ACC112 (cell line): ENCODE results near the gene RAB11A.

Source experiments
- H2AFZ ChIP-seq: fragments of 200-600 bp; sonication (generic); one replicate; pipeline ENCODE4 v1.6.0; 2017; ENCODE audit warnings: antibody characterized with exemption, low read length; ENCODE audit not compliant: unreplicated experiment
- H3K27ac ChIP-seq: fragments of 200-600 bp; sonication (generic); 2 replicates; pipeline ENCODE4 v1.5.1; 2014; ENCODE audit warnings: low read depth, mild to moderate bottlenecking, antibody characterized with exemption, low read length, moderate library complexity
- H3K27me3 ChIP-seq: fragments of 200-600 bp; sonication (generic); 2 replicates; pipeline ENCODE4 v1.6.1; 2014; ENCODE audit warnings: mild to moderate bottlenecking, antibody characterized with exemption, low read length, moderate library complexity, mixed read lengths; ENCODE audit not compliant: insufficient read depth
- H3K36me3 ChIP-seq: fragments of 200-600 bp; sonication (generic); 2 replicates; pipeline ENCODE4 v1.6.1; 2016; ENCODE audit warnings: mild to moderate bottlenecking, antibody characterized with exemption, low read length, moderate library complexity, mixed read lengths; ENCODE audit not compliant: insufficient read depth
- H3K4me1 ChIP-seq: fragments of 200-600 bp; sonication (generic); one replicate; pipeline ENCODE4 v1.6.1; 2016; ENCODE audit warnings: low read length, mixed read lengths; ENCODE audit not compliant: insufficient read depth, unreplicated experiment, control insufficient read depth
- H3K4me3 ChIP-seq: fragments of 200-600 bp; sonication (generic); 2 replicates; pipeline ENCODE4 v1.5.1; 2014; ENCODE audit warnings: mild to moderate bottlenecking, low read depth, low read length
- H3K79me2 ChIP-seq: fragments of 200-600 bp; sonication (generic); one replicate; pipeline ENCODE4 v1.6.0; 2016; ENCODE audit warnings: low read length; ENCODE audit not compliant: control insufficient read depth, unreplicated experiment, insufficient read depth

The RAB11A gene

DNA sequence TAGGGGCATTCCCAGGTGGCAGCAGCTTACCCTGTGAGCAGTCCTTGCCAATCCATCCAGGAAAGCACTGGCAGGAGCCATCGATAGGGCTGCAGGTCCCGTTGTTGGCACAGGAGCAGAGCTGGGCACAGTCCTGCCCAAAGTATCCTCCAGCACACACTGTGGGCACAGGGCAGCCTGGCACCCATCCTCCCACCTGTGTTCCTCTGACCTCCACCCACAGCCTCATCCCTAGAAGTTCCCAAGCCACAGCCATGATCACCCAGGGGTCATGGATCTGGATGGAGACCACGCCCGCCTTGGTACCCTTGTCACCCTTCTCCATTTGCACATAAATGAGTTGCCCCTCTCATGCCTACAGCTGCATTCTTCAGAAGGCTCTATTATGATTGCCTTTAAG is 48.6 kb downstream of the RAB11A start:
- H3K4me1 ChIP-seq, result peaks cover 36% of the 10 kb centered on the region
- H3K79me2 ChIP-seq, result no peaks in the 10 kb centered on the region
- H3K4me3 ChIP-seq, result no peak overlapping the region
- no peak overlapping the region for H2AFZ ChIP-seq
- no peaks in the 10 kb centered on the region for H3K36me3 ChIP-seq
- H3K27ac ChIP-seq, result no peak overlapping the region
- no peaks in the 10 kb centered on the region for H3K27me3 ChIP-seq

DNA sequence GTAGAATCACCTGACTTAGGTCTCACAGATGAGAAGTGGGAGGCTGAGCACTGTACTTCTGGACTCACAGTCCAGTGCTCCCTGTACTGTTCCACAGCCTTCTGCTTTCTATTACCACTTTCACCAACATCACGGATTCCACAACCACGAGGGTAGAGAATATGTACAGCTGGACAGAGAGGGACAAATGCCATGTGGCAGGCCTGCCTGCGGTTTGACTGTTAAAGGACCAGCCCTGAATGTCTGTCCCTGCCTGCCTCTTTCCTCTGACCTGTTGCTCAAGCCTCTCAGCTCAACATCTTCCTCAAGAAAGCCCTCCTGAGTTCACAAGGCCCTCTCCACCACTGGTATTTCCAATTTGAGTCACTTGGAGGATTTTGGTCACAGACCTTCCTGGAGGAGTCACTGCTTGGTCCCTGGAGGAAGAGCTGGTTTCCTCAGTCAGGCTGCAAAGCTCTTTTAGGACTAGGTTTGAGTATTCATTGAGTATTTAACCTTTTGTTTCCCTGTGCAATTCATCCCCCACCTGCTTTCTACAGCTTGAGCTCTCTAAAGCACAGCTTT is 49.1 kb downstream of the RAB11A start:
- H3K27me3 ChIP-seq, result no peaks in the 10 kb centered on the region
- no peaks in the 10 kb centered on the region for H3K36me3 ChIP-seq
- peaks cover 36% of the 10 kb centered on the region for H3K4me1 ChIP-seq
- H3K4me3 ChIP-seq, result no peak overlapping the region
- no peak overlapping the region for H3K27ac ChIP-seq
- no peak overlapping the region for H2AFZ ChIP-seq
- H3K79me2 ChIP-seq, result no peaks in the 10 kb centered on the region

DNA sequence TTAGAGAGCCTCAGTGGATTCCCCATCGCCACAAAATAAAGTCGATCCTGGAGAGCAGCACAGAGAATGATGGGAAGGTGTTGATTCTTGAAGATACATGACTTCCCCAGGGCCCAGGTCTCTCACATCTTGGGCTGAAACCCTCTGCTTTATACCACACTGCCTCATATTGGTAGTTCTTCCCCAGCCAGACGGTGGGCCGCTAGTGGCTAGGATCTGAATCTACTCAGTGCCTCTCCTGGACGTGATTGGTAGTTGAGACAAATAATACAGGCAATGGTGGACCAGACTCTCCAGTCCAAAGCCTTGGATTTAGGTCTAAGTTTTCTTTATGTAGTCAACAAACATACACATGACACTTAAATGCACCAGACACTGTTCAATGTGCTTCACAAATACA is 49.7 kb downstream of the RAB11A start:
- Histone ChIP-seq H3K27ac (no peak overlapping the region), H3K27me3 (no peaks in the 10 kb centered on the region), H3K4me1 (peaks cover 36% of the 10 kb centered on the region), H3K36me3 (no peaks in the 10 kb centered on the region), H2AFZ (no peak overlapping the region), H3K4me3 (no peak overlapping the region), H3K79me2 (no peaks in the 10 kb centered on the region)

DNA sequence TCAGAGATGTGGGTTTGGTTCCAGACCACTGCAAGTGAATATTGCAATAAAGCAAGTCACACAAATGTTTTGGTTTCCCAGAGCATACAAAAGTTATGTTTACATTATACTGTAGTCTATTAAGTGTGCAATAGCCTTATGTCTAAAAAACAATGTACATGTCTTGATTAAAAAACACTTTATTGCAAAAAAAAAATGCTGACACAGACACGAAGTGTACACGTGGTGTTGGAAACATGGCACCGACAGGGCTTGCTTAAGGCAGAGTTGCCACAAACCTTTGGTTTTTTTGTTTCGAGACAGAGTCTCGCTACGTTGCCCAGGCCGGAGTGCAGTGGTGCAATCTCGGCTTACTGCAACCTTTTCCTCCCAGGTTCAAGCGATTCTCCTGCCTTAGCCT is 50.1 kb downstream of the RAB11A start:
- Histone ChIP-seq H2AFZ (no peak overlapping the region), H3K27ac (no peak overlapping the region), H3K36me3 (no peaks in the 10 kb centered on the region), H3K4me3 (no peak overlapping the region), H3K27me3 (no peaks in the 10 kb centered on the region), H3K79me2 (no peaks in the 10 kb centered on the region), H3K4me1 (peaks cover 36% of the 10 kb centered on the region)

DNA sequence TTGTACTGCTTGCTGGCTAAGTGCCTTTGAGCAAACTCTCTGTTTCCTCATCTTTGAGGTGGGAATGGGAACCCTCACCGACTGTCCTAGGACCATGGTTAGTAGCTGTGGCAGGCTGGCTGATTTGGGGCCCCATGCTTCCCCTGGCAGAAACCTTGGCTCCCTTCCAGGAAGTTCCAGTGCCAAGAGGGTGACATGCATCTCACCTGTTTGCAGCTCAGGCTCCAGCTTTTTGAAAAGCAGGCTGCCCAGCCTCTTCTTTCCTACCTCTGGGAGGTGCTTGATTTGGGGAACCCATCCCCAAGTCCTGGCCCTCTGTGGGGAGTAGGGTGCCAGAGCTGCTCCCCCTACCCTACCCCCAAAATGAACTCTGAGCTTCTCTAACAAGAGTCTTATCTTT is 50.8 kb downstream of the RAB11A start:
- H3K4me1 ChIP-seq, result peaks cover 36% of the 10 kb centered on the region

DNA sequence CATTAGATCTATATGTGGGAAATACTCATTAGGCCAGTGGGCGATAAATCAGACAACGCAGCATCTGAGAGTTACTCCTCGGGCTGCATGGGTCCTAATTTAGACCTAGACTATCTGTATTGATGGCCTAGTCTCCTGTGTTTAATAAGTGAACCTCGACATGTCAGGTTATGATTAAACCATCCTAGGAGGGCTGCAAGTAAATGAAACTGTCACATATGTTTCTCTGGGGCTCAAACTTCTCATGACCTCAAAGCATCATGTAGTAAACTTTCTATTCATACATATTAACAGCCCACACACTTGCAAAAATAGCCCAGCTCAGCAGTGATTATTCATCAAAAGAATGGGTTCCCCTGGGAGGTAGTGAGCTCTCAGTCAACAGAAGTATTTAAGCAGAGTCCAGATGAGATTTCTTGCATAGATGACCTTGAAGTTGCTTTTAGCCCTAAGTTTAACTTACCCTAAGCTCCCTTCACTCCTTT is 51.6 kb downstream of the RAB11A start:
- Histone ChIP-seq H3K27ac (no peak overlapping the region), H3K27me3 (no peaks in the 10 kb centered on the region), H3K4me3 (no peak overlapping the region), H3K36me3 (no peaks in the 10 kb centered on the region), H3K79me2 (no peaks in the 10 kb centered on the region), H3K4me1 (peaks cover 36% of the 10 kb centered on the region), H2AFZ (no peak overlapping the region)

More for the DNA sequence above, 50.8 kb downstream of the RAB11A start:
- Histone ChIP-seq H2AFZ (no peak overlapping the region), H3K4me3 (no peak overlapping the region), H3K27me3 (no peaks in the 10 kb centered on the region), H3K27ac (no peak overlapping the region), H3K36me3 (no peaks in the 10 kb centered on the region), H3K79me2 (no peaks in the 10 kb centered on the region)

DNA sequence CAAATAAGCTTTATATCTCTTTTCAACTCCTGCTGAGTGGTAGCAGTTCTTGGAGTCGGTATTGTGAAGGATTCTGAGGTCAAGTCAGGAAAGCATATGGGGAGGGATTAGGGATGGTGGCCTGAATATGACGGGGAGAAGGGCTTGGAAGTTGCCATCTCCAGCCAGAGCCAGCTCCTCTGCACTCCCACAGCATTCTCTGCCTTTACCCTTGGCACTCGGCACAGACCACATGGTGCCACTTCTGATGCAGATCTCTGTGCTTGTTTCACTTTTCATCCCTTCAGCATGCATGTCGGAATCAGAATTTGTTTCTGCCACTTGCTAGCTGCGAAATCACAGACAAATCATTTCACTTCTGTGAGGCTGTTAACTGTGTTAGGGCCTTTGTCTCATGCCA is 52.5 kb downstream of the RAB11A start:
- Histone ChIP-seq H3K79me2 (no peaks in the 10 kb centered on the region), H3K4me1 (peaks cover 29% of the 10 kb centered on the region), H3K4me3 (no peak overlapping the region), H3K36me3 (no peaks in the 10 kb centered on the region), H3K27ac (no peak overlapping the region), H3K27me3 (no peaks in the 10 kb centered on the region), H2AFZ (no peak overlapping the region)

DNA sequence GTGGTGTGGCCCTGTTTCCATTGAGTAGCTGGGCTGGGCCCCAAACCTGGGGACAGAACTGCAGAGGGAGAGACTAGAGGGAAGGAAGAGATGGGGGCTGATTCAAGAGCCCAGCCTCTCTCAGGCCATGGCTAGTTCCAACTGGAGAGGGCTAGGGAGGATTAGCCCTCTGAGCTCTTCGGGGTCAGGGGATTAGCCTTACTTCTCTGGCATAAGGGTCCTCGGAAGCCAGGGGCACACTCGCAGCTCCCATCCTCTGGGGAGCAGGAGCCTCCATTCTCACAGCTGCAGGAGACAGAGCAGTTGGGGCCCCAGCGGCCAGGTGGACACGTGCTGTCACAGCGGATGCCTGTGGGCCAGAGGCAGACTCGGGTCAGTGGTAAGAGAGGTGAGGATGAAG is 53.3 kb downstream of the RAB11A start:
- peaks cover 20% of the 10 kb centered on the region for H3K4me1 ChIP-seq
- no peaks in the 10 kb centered on the region for H3K79me2 ChIP-seq
- no peaks in the 10 kb centered on the region for H3K27me3 ChIP-seq
- H3K36me3 ChIP-seq, result no peaks in the 10 kb centered on the region
- no peak overlapping the region for H2AFZ ChIP-seq
- H3K4me3 ChIP-seq, result no peak overlapping the region
- H3K27ac ChIP-seq, result no peak overlapping the region

DNA sequence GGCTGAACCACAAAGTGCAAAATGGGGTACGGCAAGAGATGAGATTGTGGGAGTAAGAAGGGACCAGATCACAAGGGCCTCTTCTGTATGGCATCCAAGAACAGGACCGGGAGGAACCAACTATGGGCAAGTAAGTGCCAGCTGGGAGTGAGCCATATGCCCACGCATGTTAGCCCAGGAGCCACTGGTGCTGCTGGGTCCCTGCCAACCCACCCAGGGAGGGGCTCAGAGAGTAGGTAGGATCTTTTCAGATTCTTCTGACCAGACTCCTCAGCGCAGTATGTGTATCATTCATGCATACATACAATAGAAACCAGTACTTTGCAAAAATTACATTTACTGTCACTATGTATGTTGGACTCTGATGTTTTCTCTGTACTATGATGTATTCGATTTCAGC is 54.0 kb downstream of the RAB11A start:
- peaks cover 17% of the 10 kb centered on the region for H3K4me1 ChIP-seq
- H3K4me3 ChIP-seq, result no peak overlapping the region
- H3K27me3 ChIP-seq, result no peaks in the 10 kb centered on the region
- no peaks in the 10 kb centered on the region for H3K36me3 ChIP-seq
- no peaks in the 10 kb centered on the region for H3K79me2 ChIP-seq
- no peak overlapping the region for H3K27ac ChIP-seq
- H2AFZ ChIP-seq, result no peak overlapping the region

DNA sequence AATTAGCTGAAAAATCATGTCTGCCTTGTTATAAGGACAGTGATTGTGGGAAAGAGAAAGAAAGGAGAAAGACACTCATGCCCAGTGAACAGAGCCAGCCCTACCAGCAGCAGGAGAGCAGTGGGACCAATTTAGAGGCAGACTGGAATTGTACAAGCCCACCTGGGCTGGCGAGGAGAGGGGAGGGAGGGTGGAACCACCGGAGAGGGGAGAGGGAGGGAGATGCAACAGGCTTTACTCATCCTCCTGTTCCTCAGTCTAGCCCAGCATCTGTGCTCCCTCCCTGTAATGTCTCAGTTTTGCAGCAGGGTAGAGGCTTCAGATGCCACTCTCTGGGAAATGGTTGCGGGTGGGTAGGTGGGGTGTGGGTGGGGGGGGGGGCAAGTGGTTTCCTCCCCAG is 54.7 kb downstream of the RAB11A start:
- no peak overlapping the region for H3K27ac ChIP-seq
- no peak overlapping the region for H2AFZ ChIP-seq
- H3K4me1 ChIP-seq, result peaks cover 15% of the 10 kb centered on the region

DNA sequence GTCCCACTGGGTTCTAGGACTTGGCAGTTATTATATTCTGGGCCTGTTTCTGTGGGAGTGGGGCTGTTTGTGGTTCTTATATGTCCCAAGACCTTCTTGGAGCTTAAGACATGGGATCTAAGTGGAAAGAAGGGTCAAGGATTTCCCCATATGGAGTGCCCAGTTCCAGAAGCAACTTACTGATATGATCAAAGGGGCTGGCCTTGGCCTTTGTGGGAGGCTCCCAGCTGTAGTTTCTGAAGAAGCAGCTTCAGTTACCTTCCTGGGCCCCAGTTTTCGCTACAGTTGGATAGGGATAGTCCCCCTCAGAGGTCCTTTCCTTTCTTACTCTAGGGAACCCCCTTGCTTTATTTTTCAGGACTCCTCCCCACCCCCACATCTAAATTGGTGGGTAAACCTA is 56.0 kb downstream of the RAB11A start:
- Histone ChIP-seq H3K27ac (no peak overlapping the region), H3K4me1 (peaks cover 9% of the 10 kb centered on the region), H3K27me3 (no peaks in the 10 kb centered on the region), H3K4me3 (no peak overlapping the region), H3K79me2 (no peaks in the 10 kb centered on the region), H2AFZ (no peak overlapping the region), H3K36me3 (no peaks in the 10 kb centered on the region)

More for the DNA sequence above, 54.7 kb downstream of the RAB11A start:
- H3K4me3 ChIP-seq, result no peak overlapping the region
- no peaks in the 10 kb centered on the region for H3K36me3 ChIP-seq
- H3K79me2 ChIP-seq, result no peaks in the 10 kb centered on the region
- no peaks in the 10 kb centered on the region for H3K27me3 ChIP-seq
